ENCODE data around the gene AIFM2.

The AIFM2 gene

DNA sequence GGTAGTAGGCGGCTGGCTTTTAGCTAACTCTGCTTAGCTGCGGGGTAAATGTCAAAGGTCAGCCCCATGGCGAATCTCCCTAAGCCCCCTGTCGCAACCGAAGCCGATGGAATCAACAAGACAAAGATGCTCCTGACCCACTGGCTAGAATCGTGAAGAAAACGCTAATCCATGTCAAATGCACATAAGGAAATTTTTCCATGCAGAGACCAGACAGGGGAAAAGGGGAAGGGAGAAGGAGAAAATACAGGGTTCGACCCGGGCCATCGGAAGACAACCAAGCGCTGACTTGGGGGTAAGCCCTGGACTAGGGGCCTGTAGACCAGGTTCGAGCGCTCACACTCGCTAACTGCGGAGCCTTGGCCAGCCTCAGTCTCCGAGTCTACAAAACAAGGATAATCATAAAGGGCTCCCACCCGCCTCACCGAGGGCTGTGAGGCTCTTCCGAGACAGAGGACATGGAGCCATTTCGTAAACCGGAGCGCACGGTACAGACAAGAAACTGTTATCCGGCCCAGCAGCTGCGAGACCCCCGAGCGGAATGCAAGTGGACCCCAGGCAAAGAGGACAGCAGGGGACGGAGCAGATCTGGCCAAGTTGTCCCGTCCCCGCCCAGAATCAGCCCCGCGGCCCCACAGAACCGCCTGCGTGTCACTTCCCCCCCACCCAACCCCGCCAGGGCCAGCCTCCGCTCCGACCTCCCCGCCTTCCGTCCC is 37.2 kb upstream of the AIFM2 start:
- peak overlapping the region; percentile 90 to 92 for H3K4me3 ChIP-seq (replicated peaks in 1 of 2; ENCODE audit: low read depth in 2 of 2, low read length in 2 of 2)
- DNase-seq (ENCODE audit: low read depth in 2 of 2): no peak

DNA sequence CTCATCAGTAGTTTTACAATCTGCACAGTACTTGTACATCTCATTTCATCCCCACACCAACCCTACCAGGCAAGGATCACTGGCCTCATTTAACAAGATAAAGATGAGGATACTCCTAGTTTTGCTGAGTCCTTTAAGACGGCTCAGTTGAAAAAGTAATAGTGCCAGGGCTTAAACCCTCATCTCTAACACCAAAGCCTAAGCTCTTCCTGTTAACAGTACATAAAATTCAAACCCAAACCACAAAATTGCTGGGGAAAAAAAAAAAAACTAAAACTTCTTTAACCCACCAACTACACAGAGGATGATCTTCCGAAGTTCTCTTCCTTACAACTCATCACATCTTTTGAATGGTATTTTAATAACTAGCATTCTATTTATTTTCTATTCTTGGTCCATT is 36.4 kb upstream of the AIFM2 start:
- no peak for DNase-seq (ENCODE audit: low read depth in 2 of 2)
- H3K4me3 ChIP-seq (replicated peaks in 1 of 2; ENCODE audit: low read depth in 2 of 2, low read length in 2 of 2): peak overlapping the region; percentile 90 to 92
- TF ChIP-seq, protein P1, sequence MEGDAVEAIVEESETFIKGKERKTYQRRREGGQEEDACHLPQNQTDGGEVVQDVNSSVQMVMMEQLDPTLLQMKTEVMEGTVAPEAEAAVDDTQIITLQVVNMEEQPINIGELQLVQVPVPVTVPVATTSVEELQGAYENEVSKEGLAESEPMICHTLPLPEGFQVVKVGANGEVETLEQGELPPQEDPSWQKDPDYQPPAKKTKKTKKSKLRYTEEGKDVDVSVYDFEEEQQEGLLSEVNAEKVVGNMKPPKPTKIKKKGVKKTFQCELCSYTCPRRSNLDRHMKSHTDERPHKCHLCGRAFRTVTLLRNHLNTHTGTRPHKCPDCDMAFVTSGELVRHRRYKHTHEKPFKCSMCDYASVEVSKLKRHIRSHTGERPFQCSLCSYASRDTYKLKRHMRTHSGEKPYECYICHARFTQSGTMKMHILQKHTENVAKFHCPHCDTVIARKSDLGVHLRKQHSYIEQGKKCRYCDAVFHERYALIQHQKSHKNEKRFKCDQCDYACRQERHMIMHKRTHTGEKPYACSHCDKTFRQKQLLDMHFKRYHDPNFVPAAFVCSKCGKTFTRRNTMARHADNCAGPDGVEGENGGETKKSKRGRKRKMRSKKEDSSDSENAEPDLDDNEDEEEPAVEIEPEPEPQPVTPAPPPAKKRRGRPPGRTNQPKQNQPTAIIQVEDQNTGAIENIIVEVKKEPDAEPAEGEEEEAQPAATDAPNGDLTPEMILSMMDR (IDR thresholded peaks at IDR 0.05; ENCODE audit: low read depth, low read length): no peak

More for the DNA sequence above, 37.2 kb upstream of the AIFM2 start:
- TF ChIP-seq, protein P1 (IDR thresholded peaks at IDR 0.05; ENCODE audit: low read depth, low read length): no peak

DNA sequence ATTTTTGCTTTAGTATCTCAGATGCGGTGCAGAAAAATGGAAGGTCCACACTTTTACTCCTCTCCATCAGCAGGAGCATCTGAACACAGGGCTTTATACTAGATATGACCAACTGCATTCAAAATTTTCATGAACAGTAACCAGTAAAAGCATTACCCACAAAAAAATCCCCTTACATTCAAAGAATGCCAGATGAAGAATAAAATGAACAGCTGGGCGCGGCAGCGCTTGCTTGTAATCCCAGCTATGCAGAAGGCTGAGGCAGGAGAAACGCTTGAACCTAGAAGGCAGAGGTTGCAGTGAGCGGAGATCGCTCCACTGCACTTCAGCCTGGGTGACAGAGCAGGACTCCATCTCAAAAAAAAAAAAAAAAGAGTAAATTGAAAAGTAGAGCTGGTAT is 34.6 kb upstream of the AIFM2 start:
- DNase-seq (ENCODE audit: low read depth in 2 of 2): no peak
- TF ChIP-seq, protein P1 (IDR thresholded peaks at IDR 0.05; ENCODE audit: low read depth, low read length): no peak

DNA sequence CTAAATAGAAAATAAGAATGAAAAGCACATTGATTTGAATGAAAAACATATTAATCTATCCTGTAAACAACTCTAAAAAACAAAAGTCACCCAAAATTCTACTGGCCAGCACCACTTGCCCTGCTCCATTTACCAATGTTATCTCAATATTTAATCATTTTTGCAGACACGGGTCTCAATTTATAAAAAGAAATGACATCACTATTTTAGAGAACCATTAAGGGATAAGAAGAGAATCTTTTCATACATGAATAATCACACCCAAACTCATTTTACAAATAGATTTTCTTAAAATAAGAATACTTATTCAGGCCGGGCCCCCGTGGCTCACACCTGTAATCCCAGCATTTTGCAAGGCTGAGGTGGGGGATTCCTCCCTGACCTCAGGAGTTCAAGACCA is 33.8 kb upstream of the AIFM2 start:
- no peak overlapping the region for H3K4me3 ChIP-seq (replicated peaks in 1 of 2; ENCODE audit: low read depth in 2 of 2, low read length in 2 of 2)
- TF ChIP-seq, protein P1 (IDR thresholded peaks at IDR 0.05; ENCODE audit: low read depth, low read length): no peak
- DNase-seq (ENCODE audit: low read depth in 2 of 2): no peak

More for the DNA sequence above, 34.6 kb upstream of the AIFM2 start:
- H3K4me3 ChIP-seq (replicated peaks in 1 of 2; ENCODE audit: low read depth in 2 of 2, low read length in 2 of 2): no peak overlapping the region

DNA sequence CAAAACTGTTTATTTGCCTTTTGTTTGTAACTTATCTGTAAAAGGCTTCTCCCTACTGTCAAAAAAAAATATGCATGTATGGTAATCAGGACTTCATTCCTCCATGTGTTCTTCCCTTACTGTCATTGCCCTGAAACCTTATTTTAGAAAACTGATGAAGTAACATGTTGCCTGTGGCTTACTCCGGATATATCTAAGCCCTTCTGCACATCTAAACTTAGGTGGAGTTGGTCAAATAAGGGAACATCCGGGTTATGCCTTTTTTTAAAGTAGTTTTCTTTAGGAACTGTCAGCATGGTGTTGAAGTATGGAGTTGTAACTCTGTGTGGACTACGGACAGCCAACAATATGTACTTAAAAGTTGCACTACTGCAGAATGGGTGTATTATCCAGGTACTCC is 31.5 kb upstream of the AIFM2 start:
- no peak overlapping the region for H3K4me3 ChIP-seq (replicated peaks in 1 of 2; ENCODE audit: low read depth in 2 of 2, low read length in 2 of 2)
- no peak for DNase-seq (ENCODE audit: low read depth in 2 of 2)
- TF ChIP-seq, protein P1 (IDR thresholded peaks at IDR 0.05; ENCODE audit: low read depth, low read length): no peak

DNA sequence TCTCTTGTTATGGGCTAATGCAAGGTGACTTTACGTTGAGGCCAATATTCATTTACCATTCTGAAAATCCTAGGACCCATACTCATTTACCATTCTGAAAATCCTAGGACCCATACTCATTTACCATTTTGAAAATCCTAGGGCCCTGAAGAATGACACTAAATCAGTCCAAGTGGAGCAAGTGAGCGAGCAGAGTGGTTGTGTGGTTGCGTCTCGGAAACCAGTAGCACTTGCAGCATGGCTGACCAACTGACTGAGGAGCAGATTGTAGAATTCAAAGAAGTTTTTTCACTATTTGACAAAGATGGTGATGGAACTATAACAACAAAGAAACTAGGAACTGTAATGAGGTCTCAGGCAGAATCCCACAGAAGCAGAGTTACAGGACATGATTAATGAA is 30.8 kb upstream of the AIFM2 start:
- no peak for DNase-seq (ENCODE audit: low read depth in 2 of 2)
- TF ChIP-seq, protein P1 (IDR thresholded peaks at IDR 0.05; ENCODE audit: low read depth, low read length): no peak
- no peak overlapping the region for H3K4me3 ChIP-seq (replicated peaks in 1 of 2; ENCODE audit: low read depth in 2 of 2, low read length in 2 of 2)

DNA sequence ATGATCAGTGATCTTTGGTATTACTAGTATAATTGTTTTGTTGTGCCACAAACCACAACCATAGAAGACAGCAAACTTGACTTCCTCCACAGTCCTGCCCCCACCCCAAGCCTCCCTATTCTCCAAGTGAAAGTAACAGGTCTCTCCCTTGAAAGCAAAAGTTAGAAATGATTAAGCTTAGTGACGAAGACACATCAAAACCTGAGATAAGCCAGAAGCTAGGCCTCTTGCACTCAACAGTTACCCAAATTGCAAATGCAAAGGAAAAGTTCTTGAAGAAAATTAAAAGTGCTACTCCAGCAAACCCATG is 30.2 kb upstream of the AIFM2 start:
- TF ChIP-seq, protein P1 (IDR thresholded peaks at IDR 0.05; ENCODE audit: low read depth, low read length): no peak
- no peak overlapping the region for H3K4me3 ChIP-seq (replicated peaks in 1 of 2; ENCODE audit: low read depth in 2 of 2, low read length in 2 of 2)
- DNase-seq (ENCODE audit: low read depth in 2 of 2): peak in 1 of 2 donors; percentile 32
